Lower leg skin (tissue), 4 donors: ENCODE measurements around the gene ADGRL3. TPM values are rescaled to one million over a fixed set of nuclear protein-coding genes. Genes with fewer than 3 reads are reported as not detected.
"Not testable (repeated sequence)": the region's sequence is repeated elsewhere in the genome, so short reads cannot be mapped to it uniquely, and the experiment has no call there.

Experiments
- DNase-seq, 2 donors: peaks; one replicate each; pipeline ENCODE4 v3.0.0-alpha.2; 2019; ENCODE audit warnings: low spot score in 2 of 2
- H3K4me3 ChIP-seq: fragments of 200-600 bp; sonication (generic); 2 replicates; pipeline ENCODE4 v1.5.1; 2017; ENCODE audit warnings: mild to moderate bottlenecking, low read depth; ENCODE audit not compliant: poor library complexity, severe bottlenecking
- CTCF ChIP-seq, 3 donors: fragments of 450-650 bp; IDR thresholded peaks; one replicate each; pipeline ENCODE4 v1.5.1; 2016; ENCODE audit warnings: antibody characterized with exemption in 3 of 3, mild to moderate bottlenecking in 3 of 3, moderate library complexity in 2 of 3
- POLR2A ChIP-seq, 2 donors: fragments of 450-650 bp; IDR thresholded peaks; one replicate each; pipeline ENCODE4 v1.6.1; 2016 to 2017; ENCODE audit warnings: antibody characterized with exemption in 2 of 2, mild to moderate bottlenecking in 1 of 2, moderate library complexity in 1 of 2
- WGBS, 2 donors: methylation state at CpG; one replicate each; pipeline ENCODE4 v1.1.5; 2018; 5-methylcytosine and 5-hydroxymethylcytosine counted together
- intact Hi-C: fragments of 100-400 bp; cut with DNase I; formaldehyde crosslinking; loops from one replicate; pipeline ENCODE4 v1.15.0; 2023; ENCODE audit warnings: low total_unique reads
- total RNA-seq, 4 donors: library from RNA; depleted of rRNA; stranded (reverse); fragments of >200 nt; gene quantifications; one replicate each; pipeline ENCODE4 v1.1.0, GENCODE V29; 2016

ADGRL3 gene
- total RNA-seq, 4 donors from 2014 or later = 1.8 to 21.2 (median 8.2) TPM

DNA sequence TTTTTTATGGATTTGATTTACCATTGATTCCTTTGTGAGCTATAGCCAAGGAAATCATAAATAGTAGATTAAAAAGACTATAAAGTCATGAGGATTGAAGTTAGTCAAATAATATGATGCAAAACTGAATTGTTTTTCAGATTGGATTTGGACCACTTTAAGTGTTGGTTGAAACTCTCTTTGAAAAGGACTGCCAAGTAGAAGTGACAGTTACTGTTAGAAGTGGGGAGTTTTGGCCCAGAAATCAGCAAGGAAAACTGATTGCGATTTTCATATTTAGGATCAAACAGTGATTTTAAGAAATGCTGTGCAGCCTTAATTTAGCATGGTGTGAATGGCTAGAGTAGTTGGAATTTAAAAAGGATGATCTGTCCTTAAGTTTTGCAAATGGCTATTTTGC is 4.9 kb downstream of the ADGRL3 start:
- 71 to 86% methylated on average over 1 of the region's 1 CpG for WGBS, 2 donors
- TF ChIP-seq CTCF (IDR thresholded peaks at IDR 0.05) = no peak
- no peak for TF ChIP-seq POLR2A (IDR thresholded peaks at IDR 0.05)
- intact Hi-C loops = no loop called here
- H3K4me3 ChIP-seq = no peak overlapping the region
- no peak for DNase-seq

DNA sequence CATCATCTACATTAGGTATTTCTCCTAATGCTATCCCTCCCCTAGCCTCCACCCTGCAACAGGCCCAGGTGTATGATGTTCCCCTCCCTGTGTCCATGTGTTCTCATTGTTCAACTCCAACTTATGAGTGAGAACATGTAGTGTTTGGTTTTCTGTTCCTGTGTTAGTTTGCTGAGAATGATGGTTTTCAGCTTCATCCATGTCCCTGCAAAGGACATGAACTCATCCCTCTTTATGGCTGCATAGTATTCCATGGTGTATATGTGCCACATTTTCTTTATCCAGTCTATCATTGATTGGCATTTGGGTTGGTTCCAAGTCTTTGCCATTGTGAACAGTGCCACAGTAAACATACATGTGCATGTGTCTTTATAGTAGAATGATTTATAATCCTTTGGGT is 7.0 kb downstream of the ADGRL3 start:
- intact Hi-C loops, H3K4me3 ChIP-seq, DNase-seq: not testable (repeated sequence)

DNA sequence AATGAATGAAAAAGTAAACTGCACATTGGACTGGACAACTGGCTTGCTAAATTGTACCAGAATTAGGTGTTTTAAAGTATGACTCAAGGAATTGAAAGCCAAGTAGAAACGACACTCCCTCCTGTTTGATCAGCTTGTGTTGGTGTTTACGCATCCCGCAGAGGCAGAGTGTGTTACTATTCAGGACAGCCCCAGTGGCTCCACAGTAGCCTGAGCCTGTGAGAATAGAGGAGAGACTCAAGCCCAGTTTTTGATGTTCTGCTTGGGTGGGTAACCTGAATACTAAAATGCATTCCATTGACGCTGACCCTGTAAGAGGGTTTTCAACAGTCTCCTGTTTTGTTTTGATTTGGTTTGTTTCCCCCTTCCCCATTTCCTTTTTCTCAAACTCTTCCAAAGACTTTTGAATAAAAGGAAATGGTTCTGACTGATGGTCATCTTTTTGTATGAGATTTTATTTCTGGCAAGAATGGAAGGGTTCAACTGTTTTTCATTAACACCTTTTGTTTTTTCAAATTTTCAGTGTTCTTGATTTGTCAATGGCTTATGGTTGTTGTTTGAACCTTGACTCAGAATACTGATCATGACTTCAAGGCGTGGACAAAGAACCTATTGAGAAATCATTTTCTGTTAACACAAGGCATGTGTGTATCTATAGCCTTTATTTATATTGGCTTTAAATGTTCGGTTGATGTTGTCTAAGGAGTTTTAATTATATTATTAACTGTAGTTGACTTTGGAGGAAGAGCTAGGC is 10.2 kb downstream of the ADGRL3 start:
- H3K4me3 ChIP-seq = no peak overlapping the region
- WGBS, 2 donors = 73 to 84% methylated on average over 6 of the region's 6 CpGs
- DNase-seq = no peak
- TF ChIP-seq POLR2A (IDR thresholded peaks at IDR 0.05) (no peak), CTCF (IDR thresholded peaks at IDR 0.05) (no peak)
- intact Hi-C loops = no loop called here

DNA sequence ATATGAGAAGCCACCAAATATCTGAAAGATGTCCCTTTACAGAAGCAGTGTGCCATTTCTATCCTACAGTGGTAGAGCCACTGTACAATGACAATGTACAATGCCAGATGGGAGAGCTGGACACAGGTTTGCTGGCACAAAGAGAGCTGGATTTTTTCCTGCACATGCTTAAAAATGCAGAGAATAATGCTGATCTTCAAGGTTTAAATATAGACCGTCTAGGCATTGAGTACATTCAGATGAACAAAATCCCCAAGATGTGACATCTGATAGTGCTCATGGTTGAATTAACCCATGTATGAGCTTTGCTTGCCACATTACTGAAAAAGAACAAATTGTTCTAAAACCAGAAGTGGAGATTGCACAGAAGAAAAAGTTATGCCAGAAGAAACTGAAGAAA is 11.7 kb downstream of the ADGRL3 start:
- TF ChIP-seq CTCF (IDR thresholded peaks at IDR 0.05) = no peak
- no peak for TF ChIP-seq POLR2A (IDR thresholded peaks at IDR 0.05)
- no peak for DNase-seq
- intact Hi-C loops = no loop called here
- H3K4me3 ChIP-seq = no peak overlapping the region
- WGBS, 2 donors = 38 to 56% methylated on average over 1 of the region's 1 CpG

DNA sequence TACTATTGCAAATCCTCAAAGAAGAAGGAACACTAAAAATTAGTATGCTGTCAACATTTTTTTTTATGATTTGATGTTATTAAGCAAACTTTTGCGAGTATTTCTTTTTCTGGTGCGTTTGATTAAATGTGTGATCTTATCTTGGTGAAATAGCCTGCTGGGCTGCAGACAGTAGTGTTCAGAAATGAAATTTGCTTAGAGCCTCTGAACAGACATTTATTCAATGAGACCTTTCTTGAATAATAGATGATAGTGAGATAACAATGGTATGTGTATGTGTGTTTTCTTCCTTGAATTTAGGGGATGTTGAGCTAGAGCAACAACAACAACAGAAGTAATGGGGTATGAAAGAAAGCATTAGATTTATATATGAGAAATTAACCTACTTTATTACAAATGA is 12.7 kb downstream of the ADGRL3 start:
- H3K4me3 ChIP-seq = no peak overlapping the region
- 76 to 85% methylated on average over 2 of the region's 2 CpGs for WGBS, 2 donors
- TF ChIP-seq POLR2A (IDR thresholded peaks at IDR 0.05) (no peak), CTCF (IDR thresholded peaks at IDR 0.05) (no peak)
- intact Hi-C loops = no loop called here
- DNase-seq = no peak

GRCh38 chr4:61214680-61215079 is 14.6 kb downstream of the ADGRL3 start:
- no peak for DNase-seq
- no peak overlapping the region for H3K4me3 ChIP-seq
- WGBS, 2 donors = 64 to 88% methylated on average over 5 of the region's 5 CpGs
- intact Hi-C loops = no loop called here
- no peak for TF ChIP-seq CTCF (IDR thresholded peaks at IDR 0.05)
- no peak for TF ChIP-seq POLR2A (IDR thresholded peaks at IDR 0.05)
